Small intestine (tissue), 7 donors: ENCODE results near the gene MAN1C1. TPM values are rescaled to one million over a fixed set of nuclear protein-coding genes. Genes with fewer than 3 reads are reported as not detected.
"Not testable (repeated sequence)": the region's sequence is repeated elsewhere in the genome, so short reads cannot be mapped to it uniquely, and the experiment has no call there.

Source experiments
- DNase-seq, 2 donors: peaks; one replicate each; pipeline versions ENCODE4 v3.0.0 to v3.0.0-alpha.2; 2013
- FAIRE-seq: peaks from 2 replicates; lab custom pipeline; 2012; peaks lifted over from hg19 to GRCh38; lab: Jason Lieb, UNC
- H3K27ac ChIP-seq, 3 donors: one replicate each; pipeline ENCODE4 v1.5.1; 2013; ENCODE audit warnings: low read length in 2 of 3, mild to moderate bottlenecking in 2 of 3, control low read depth in 1 of 3, inconsistent platforms in 1 of 3, low read depth in 1 of 3, moderate library complexity in 1 of 3
- H3K27me3 ChIP-seq, 3 donors: one replicate each; pipeline ENCODE4 v1.6.1; 2013; ENCODE audit warnings: low read length in 3 of 3, inconsistent platforms in 1 of 3; ENCODE audit not compliant: control insufficient read depth in 3 of 3, insufficient read depth in 3 of 3
- H3K36me3 ChIP-seq, 3 donors: one replicate each; pipeline ENCODE4 v1.6.1; 2013; ENCODE audit warnings: low read length in 3 of 3, inconsistent platforms in 1 of 3, low read depth in 1 of 3, mild to moderate bottlenecking in 1 of 3, moderate library complexity in 1 of 3; ENCODE audit not compliant: control insufficient read depth in 3 of 3, insufficient read depth in 2 of 3
- H3K4me1 ChIP-seq, 3 donors: one replicate each; pipeline ENCODE4 v1.6.1; 2013; ENCODE audit warnings: low read length in 2 of 3, inconsistent platforms in 1 of 3, low read depth in 1 of 3, mild to moderate bottlenecking in 1 of 3, moderate library complexity in 1 of 3; ENCODE audit not compliant: control insufficient read depth in 3 of 3, insufficient read depth in 2 of 3
- H3K4me3 ChIP-seq, 3 donors: one replicate each; pipeline ENCODE4 v1.5.1; 2013; ENCODE audit warnings: low read length in 3 of 3, control low read depth in 1 of 3, inconsistent platforms in 1 of 3, low read depth in 1 of 3, mild to moderate bottlenecking in 1 of 3, moderate library complexity in 1 of 3
- H3K9me3 ChIP-seq, 2 donors: one replicate each; pipeline ENCODE4 v1.6.1; 2013; ENCODE audit warnings: low read depth in 1 of 2, low read length in 1 of 2; ENCODE audit not compliant: control insufficient read depth in 2 of 2, insufficient read depth in 1 of 2
- WGBS, 3 donors: extraction: QIAGEN DNeasy Blood & Tissue Kit; methylation state at CpG; one replicate each; pipeline ENCODE4 v1.1.7; 2013; 5-methylcytosine and 5-hydroxymethylcytosine counted together
- polyA plus RNA-seq, 4 donors: library from polyadenylated mRNA; stranded (reverse) in 3 of 4; unstranded in 1 of 4; fragments of 200-250 nt in 3 of 4; fragments of 120-200 nt in 1 of 4; gene quantifications; one replicate each; pipeline versions ENCODE4 v1.2.1 to v1.2.3, GENCODE V29; 2013
- donor health status: healthy with polysubstance abuse.
- donor health status: control.
- donor health status: control.
- donor health status: Bipolar disorder and iron deficiency.
- donor health status: healthy.

The MAN1C1 gene
- polyA plus RNA-seq, 4 donors, result 0.67 to 12.1 (median 3.4) TPM

- no peak for FAIRE-seq
- Histone ChIP-seq H3K4me1 (peaks cover 0 to 17% (median 0%) of the 10 kb centered on the region in 3 donors), H3K9me3 (no peaks in the 10 kb centered on the region), H3K27ac (no peak overlapping the region), H3K36me3 (no peaks in the 10 kb centered on the region), H3K27me3 (no peaks in the 10 kb centered on the region), H3K4me3 (no peak overlapping the region)
- no peak for DNase-seq
- 89 to 91% (median 89%) methylated on average over 11 of the region's 11 CpGs for WGBS, 3 donors
Observed at GRCh38 chr1:25657883-25658760, 41.5 kb downstream of the MAN1C1 start.

GRCh38 chr1:25658791-25659431, 42.3 kb downstream of the MAN1C1 start:
- H3K27me3 ChIP-seq, result no peaks in the 10 kb centered on the region
- H3K4me3 ChIP-seq, result no peak overlapping the region
- H3K4me1 ChIP-seq, result peaks cover 0 to 17% (median 0%) of the 10 kb centered on the region in 3 donors
- WGBS, 3 donors, result 65 to 82% (median 74%) methylated on average over 13 of the region's 13 CpGs
- H3K36me3 ChIP-seq, result no peaks in the 10 kb centered on the region
- H3K9me3 ChIP-seq, result no peaks in the 10 kb centered on the region
- peak in 1 of 2 donors; percentile 20 for DNase-seq
- H3K27ac ChIP-seq, result peak overlapping the region in 1 of 3 donors; percentile 10
- no peak for FAIRE-seq

GRCh38 chr1:25661043-25661815, 44.6 kb downstream of the MAN1C1 start:
- Histone ChIP-seq H3K4me3 (no peak overlapping the region), H3K36me3 (no peaks in the 10 kb centered on the region), H3K9me3 (no peaks in the 10 kb centered on the region), H3K27ac (peak overlapping the region in 2 of 3 donors; percentile 58 to 69), H3K4me1 (peaks cover 0 to 19% (median 0%) of the 10 kb centered on the region in 3 donors), H3K27me3 (no peaks in the 10 kb centered on the region)
- 53 to 59% (median 57%) methylated on average over 8 of the region's 8 CpGs for WGBS, 3 donors
- FAIRE-seq (no peak), DNase-seq (peak in 1 of 2 donors; percentile 62)

GRCh38 chr1:25662061-25662460, 45.5 kb downstream of the MAN1C1 start:
- H3K27ac ChIP-seq, result peak overlapping the region in 1 of 3 donors; percentile 58
- WGBS, 3 donors, result 71 to 82% (median 76%) methylated on average over 2 of the region's 2 CpGs
- DNase-seq, result no peak
- peaks cover 0 to 21% (median 0%) of the 10 kb centered on the region in 3 donors for H3K4me1 ChIP-seq
- H3K27me3 ChIP-seq, result no peaks in the 10 kb centered on the region
- no peaks in the 10 kb centered on the region for H3K36me3 ChIP-seq
- no peak for FAIRE-seq
- H3K4me3 ChIP-seq, result no peak overlapping the region
- H3K9me3 ChIP-seq, result no peaks in the 10 kb centered on the region

- not testable (repeated sequence) for H3K27me3 ChIP-seq, H3K36me3 ChIP-seq, H3K27ac ChIP-seq, H3K9me3 ChIP-seq, DNase-seq, FAIRE-seq, H3K4me3 ChIP-seq
- H3K4me1 ChIP-seq, result peaks cover 0 to 26% (median 0%) of the 10 kb centered on the region in 3 donors
- WGBS, 3 donors, result 95 to 100% (median 96%) methylated on average over 2 of the region's 2 CpGs
Observed at GRCh38 chr1:25662959-25663358, 46.4 kb downstream of the MAN1C1 start.

- H3K36me3 ChIP-seq, result no peaks in the 10 kb centered on the region
- peak overlapping the region in 1 of 3 donors; percentile 43 for H3K27ac ChIP-seq
- no peak for FAIRE-seq
Observed at GRCh38 chr1:25664357-25665199, 48.0 kb downstream of the MAN1C1 start.

GRCh38 chr1:25666460-25666859, 49.9 kb downstream of the MAN1C1 start:
- WGBS, 3 donors, result 68 to 84% (median 81%) methylated on average over 5 of the region's 5 CpGs
- Histone ChIP-seq H3K27ac (no peak overlapping the region), H3K36me3 (no peaks in the 10 kb centered on the region), H3K4me1 (peaks cover 0 to 23% (median 0%) of the 10 kb centered on the region in 3 donors), H3K27me3 (no peaks in the 10 kb centered on the region), H3K4me3 (no peak overlapping the region), H3K9me3 (no peaks in the 10 kb centered on the region)
- no peak for FAIRE-seq
- no peak for DNase-seq

More at GRCh38 chr1:25664357-25665199, 48.0 kb downstream of the MAN1C1 start:
- no peak overlapping the region for H3K4me3 ChIP-seq
- DNase-seq, result no peak
- H3K4me1 ChIP-seq, result peaks cover 0 to 30% (median 0%) of the 10 kb centered on the region in 3 donors
- H3K9me3 ChIP-seq, result no peaks in the 10 kb centered on the region
- 70 to 88% (median 87%) methylated on average over 14 of the region's 14 CpGs for WGBS, 3 donors
- H3K27me3 ChIP-seq, result no peaks in the 10 kb centered on the region
